WTC11 (cell line): ENCODE data around the gene VCP. TPM values are rescaled to one million over a fixed set of nuclear protein-coding genes. Genes with fewer than 3 reads are reported as not detected.

Experiments used
- ATF6 ChIP-seq: sonication (generic); formaldehyde crosslinking; IDR thresholded peaks from 2 replicates; pipeline ENCODE4 v1.8.1; 2023; ENCODE audit warnings: mild to moderate bottlenecking, missing genetic modification reagents
- CBFB ChIP-seq: sonication (generic); formaldehyde crosslinking; IDR thresholded peaks from 2 replicates; pipeline ENCODE4 v1.8.1; 2022; ENCODE audit warnings: mild to moderate bottlenecking, low read depth, missing genetic modification reagents
- CREB1 ChIP-seq: sonication (generic); formaldehyde crosslinking; IDR thresholded peaks from 2 replicates; pipeline ENCODE4 v1.8.0; 2023; ENCODE audit warnings: mild to moderate bottlenecking, missing genetic modification reagents
- E2F5 ChIP-seq: sonication (generic); formaldehyde crosslinking; IDR thresholded peaks from 2 replicates; pipeline ENCODE4 v1.8.1; 2022; ENCODE audit warnings: mild to moderate bottlenecking, moderate library complexity, missing genetic modification reagents
- ELF4 ChIP-seq: sonication (generic); formaldehyde crosslinking; IDR thresholded peaks from 2 replicates; pipeline ENCODE4 v1.8.1; 2022; ENCODE audit warnings: low read depth, mild to moderate bottlenecking, moderate library complexity, missing genetic modification reagents
- EMX1 ChIP-seq: fragments of 250-450 bp; sonication (Bioruptor Pico); IDR thresholded peaks from 2 replicates; pipeline ENCODE4 v1.8.0; 2021; ENCODE audit warnings: mild to moderate bottlenecking
- JUN ChIP-seq: sonication (generic); formaldehyde crosslinking; IDR thresholded peaks from 2 replicates; pipeline ENCODE4 v1.8.0; 2023; ENCODE audit warnings: mild to moderate bottlenecking, missing genetic modification reagents
- MAX ChIP-seq: sonication (generic); formaldehyde crosslinking; IDR thresholded peaks from 2 replicates; pipeline ENCODE4 v1.8.0; 2022; ENCODE audit warnings: mild to moderate bottlenecking, missing genetic modification reagents
- NFYB ChIP-seq: sonication (generic); formaldehyde crosslinking; conservative IDR thresholded peaks from 2 replicates; pipeline ENCODE4 v1.8.0; 2022; ENCODE audit warnings: low read depth, missing genetic modification reagents
- NR3C1 ChIP-seq: sonication (generic); formaldehyde crosslinking; conservative IDR thresholded peaks from 2 replicates; pipeline ENCODE4 v1.8.1; 2023; ENCODE audit warnings: low read depth, mild to moderate bottlenecking, missing genetic modification reagents
- TCF7 ChIP-seq: sonication (generic); formaldehyde crosslinking; IDR thresholded peaks from 2 replicates; pipeline ENCODE4 v1.8.0; 2022; ENCODE audit warnings: mild to moderate bottlenecking, low read depth, missing genetic modification reagents, moderate library complexity
- TEAD4 ChIP-seq: sonication (generic); formaldehyde crosslinking; IDR thresholded peaks from 2 replicates; pipeline ENCODE4 v1.8.0; 2022; ENCODE audit warnings: mild to moderate bottlenecking, missing genetic modification reagents
- TP53 ChIP-seq: sonication (generic); formaldehyde crosslinking; IDR thresholded peaks from 2 replicates; pipeline ENCODE4 v1.8.1; 2023; ENCODE audit warnings: mild to moderate bottlenecking, missing genetic modification reagents
- ZNF423 ChIP-seq: fragments of 250-450 bp; sonication (Bioruptor Pico); IDR thresholded peaks from 2 replicates; pipeline ENCODE4 v2.1.2; 2022; ENCODE audit warnings: mild to moderate bottlenecking, moderate library complexity
- total RNA-seq: library from RNA; stranded (reverse); gene quantifications from 3 replicates; pipeline ENCODE4 v1.2.3, GENCODE V29; 2021
- TF ChIP-seq, protein P1 (sequence below): sonication (generic); formaldehyde crosslinking; conservative IDR thresholded peaks from 2 replicates; pipeline ENCODE4 v1.8.1; 2023; ENCODE audit warnings: mild to moderate bottlenecking, low read depth, missing genetic modification reagents, moderate library complexity
- TF ChIP-seq, protein P2 (sequence below): sonication (generic); formaldehyde crosslinking; conservative IDR thresholded peaks from 2 replicates; pipeline ENCODE4 v1.8.1; 2022; ENCODE audit warnings: mild to moderate bottlenecking, missing genetic modification reagents
- TF ChIP-seq, protein P3 (sequence below): sonication (generic); formaldehyde crosslinking; IDR thresholded peaks from 2 replicates; pipeline ENCODE4 v1.8.0; 2022; ENCODE audit warnings: mild to moderate bottlenecking, missing genetic modification reagents
- TF ChIP-seq, protein P4 (sequence below): sonication (generic); formaldehyde crosslinking; IDR thresholded peaks from 2 replicates; pipeline ENCODE4 v1.8.1; 2023; ENCODE audit warnings: mild to moderate bottlenecking, missing genetic modification reagents, borderline replicate concordance
- TF ChIP-seq, protein P5 (sequence below): sonication (generic); formaldehyde crosslinking; IDR thresholded peaks from 2 replicates; pipeline ENCODE4 v1.8.1; 2022; ENCODE audit warnings: missing genetic modification reagents, borderline replicate concordance
- TF ChIP-seq, protein P6 (sequence below): sonication (generic); formaldehyde crosslinking; IDR thresholded peaks from 2 replicates; pipeline ENCODE4 v1.8.1; 2022; ENCODE audit warnings: mild to moderate bottlenecking, missing genetic modification reagents, moderate library complexity, borderline replicate concordance

Gene VCP
- total RNA-seq, 1 experiment from 2014 or later, result 386 TPM

DNA sequence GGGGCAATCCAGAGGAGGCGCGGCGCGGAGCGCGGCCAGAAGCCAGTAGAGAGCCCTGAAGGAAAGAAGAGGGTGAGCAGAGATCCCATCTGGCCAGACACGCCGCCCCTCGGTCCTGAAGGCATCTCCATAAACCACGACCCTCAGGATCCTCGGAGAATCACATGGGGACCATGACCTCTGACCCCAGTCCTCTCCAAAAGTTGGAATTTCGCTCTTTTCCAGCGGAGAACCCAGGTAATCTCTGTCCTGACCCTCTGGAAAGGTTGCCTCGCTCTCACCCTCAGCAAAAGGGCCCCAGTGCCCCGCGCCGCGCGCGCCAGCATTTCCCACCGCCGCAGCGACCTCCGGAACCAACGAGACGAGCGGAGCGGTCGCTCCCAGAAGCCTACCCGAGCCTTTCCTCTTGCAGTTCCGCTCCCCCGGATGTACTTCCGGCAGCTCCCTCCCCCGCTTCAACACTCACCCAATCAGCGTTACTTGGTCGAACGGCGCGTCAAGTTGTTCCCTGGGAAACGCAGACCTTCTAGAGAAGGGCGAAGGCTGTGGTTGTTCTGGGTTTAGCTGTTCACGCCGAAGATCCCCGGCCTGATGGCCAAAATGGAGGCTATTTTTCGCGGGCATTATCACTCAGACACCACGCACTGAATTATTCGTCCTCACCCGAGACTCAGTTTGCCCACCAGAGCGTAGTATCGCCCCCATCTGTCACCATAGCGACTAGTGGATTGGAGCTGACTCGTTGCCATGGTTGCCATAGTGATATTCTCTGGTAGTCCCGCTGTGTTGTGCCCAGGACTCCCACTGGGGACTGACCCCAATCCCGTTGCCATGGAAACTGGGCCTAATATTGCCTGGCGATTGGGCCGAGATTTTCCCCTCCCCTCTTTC, 30.6 kb upstream of the VCP start, which contains the start of gene STOML2 (continued):
- TF ChIP-seq NFYB (CRISPR knock-in tag) (peak; percentile 96), E2F5 (CRISPR knock-in tag) (0 out of 2 replicates have a peak, but pooled peaks have one; percentile 55), TP53 (no peak; the same call in 1 of the 2 replicates), ZNF423 (CRISPR knock-in tag) (no peak), NR3C1 (no peak), EMX1 (no peak), CBFB (CRISPR knock-in tag) (no peak), MAX (CRISPR knock-in tag) (peak; percentile 82), TEAD4 (CRISPR knock-in tag) (no peak), CREB1 (CRISPR knock-in tag) (no peak), TCF7 (CRISPR knock-in tag) (no peak), ELF4 (CRISPR knock-in tag) (no peak), JUN (CRISPR knock-in tag) (no peak), ATF6 (no peak)
- TF ChIP-seq, protein P1, sequence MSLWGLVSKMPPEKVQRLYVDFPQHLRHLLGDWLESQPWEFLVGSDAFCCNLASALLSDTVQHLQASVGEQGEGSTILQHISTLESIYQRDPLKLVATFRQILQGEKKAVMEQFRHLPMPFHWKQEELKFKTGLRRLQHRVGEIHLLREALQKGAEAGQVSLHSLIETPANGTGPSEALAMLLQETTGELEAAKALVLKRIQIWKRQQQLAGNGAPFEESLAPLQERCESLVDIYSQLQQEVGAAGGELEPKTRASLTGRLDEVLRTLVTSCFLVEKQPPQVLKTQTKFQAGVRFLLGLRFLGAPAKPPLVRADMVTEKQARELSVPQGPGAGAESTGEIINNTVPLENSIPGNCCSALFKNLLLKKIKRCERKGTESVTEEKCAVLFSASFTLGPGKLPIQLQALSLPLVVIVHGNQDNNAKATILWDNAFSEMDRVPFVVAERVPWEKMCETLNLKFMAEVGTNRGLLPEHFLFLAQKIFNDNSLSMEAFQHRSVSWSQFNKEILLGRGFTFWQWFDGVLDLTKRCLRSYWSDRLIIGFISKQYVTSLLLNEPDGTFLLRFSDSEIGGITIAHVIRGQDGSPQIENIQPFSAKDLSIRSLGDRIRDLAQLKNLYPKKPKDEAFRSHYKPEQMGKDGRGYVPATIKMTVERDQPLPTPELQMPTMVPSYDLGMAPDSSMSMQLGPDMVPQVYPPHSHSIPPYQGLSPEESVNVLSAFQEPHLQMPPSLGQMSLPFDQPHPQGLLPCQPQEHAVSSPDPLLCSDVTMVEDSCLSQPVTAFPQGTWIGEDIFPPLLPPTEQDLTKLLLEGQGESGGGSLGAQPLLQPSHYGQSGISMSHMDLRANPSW (CRISPR knock-in tag), result no peak
- TF ChIP-seq, protein P2, sequence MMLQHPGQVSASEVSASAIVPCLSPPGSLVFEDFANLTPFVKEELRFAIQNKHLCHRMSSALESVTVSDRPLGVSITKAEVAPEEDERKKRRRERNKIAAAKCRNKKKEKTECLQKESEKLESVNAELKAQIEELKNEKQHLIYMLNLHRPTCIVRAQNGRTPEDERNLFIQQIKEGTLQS (CRISPR knock-in tag), result no peak
- TF ChIP-seq, protein P3, sequence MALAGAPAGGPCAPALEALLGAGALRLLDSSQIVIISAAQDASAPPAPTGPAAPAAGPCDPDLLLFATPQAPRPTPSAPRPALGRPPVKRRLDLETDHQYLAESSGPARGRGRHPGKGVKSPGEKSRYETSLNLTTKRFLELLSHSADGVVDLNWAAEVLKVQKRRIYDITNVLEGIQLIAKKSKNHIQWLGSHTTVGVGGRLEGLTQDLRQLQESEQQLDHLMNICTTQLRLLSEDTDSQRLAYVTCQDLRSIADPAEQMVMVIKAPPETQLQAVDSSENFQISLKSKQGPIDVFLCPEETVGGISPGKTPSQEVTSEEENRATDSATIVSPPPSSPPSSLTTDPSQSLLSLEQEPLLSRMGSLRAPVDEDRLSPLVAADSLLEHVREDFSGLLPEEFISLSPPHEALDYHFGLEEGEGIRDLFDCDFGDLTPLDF (CRISPR knock-in tag), result no peak
- TF ChIP-seq, protein P4, sequence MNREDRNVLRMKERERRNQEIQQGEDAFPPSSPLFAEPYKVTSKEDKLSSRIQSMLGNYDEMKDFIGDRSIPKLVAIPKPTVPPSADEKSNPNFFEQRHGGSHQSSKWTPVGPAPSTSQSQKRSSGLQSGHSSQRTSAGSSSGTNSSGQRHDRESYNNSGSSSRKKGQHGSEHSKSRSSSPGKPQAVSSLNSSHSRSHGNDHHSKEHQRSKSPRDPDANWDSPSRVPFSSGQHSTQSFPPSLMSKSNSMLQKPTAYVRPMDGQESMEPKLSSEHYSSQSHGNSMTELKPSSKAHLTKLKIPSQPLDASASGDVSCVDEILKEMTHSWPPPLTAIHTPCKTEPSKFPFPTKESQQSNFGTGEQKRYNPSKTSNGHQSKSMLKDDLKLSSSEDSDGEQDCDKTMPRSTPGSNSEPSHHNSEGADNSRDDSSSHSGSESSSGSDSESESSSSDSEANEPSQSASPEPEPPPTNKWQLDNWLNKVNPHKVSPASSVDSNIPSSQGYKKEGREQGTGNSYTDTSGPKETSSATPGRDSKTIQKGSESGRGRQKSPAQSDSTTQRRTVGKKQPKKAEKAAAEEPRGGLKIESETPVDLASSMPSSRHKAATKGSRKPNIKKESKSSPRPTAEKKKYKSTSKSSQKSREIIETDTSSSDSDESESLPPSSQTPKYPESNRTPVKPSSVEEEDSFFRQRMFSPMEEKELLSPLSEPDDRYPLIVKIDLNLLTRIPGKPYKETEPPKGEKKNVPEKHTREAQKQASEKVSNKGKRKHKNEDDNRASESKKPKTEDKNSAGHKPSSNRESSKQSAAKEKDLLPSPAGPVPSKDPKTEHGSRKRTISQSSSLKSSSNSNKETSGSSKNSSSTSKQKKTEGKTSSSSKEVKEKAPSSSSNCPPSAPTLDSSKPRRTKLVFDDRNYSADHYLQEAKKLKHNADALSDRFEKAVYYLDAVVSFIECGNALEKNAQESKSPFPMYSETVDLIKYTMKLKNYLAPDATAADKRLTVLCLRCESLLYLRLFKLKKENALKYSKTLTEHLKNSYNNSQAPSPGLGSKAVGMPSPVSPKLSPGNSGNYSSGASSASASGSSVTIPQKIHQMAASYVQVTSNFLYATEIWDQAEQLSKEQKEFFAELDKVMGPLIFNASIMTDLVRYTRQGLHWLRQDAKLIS, result no peak
- TF ChIP-seq, protein P5, sequence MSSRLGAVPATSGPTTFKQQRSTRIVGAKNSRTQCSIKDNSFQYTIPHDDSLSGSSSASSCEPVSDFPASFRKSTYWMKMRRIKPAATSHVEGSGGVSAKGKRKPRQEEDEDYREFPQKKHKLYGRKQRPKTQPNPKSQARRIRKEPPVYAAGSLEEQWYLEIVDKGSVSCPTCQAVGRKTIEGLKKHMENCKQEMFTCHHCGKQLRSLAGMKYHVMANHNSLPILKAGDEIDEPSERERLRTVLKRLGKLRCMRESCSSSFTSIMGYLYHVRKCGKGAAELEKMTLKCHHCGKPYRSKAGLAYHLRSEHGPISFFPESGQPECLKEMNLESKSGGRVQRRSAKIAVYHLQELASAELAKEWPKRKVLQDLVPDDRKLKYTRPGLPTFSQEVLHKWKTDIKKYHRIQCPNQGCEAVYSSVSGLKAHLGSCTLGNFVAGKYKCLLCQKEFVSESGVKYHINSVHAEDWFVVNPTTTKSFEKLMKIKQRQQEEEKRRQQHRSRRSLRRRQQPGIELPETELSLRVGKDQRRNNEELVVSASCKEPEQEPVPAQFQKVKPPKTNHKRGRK (CRISPR knock-in tag), result no peak
- TF ChIP-seq, protein P6, sequence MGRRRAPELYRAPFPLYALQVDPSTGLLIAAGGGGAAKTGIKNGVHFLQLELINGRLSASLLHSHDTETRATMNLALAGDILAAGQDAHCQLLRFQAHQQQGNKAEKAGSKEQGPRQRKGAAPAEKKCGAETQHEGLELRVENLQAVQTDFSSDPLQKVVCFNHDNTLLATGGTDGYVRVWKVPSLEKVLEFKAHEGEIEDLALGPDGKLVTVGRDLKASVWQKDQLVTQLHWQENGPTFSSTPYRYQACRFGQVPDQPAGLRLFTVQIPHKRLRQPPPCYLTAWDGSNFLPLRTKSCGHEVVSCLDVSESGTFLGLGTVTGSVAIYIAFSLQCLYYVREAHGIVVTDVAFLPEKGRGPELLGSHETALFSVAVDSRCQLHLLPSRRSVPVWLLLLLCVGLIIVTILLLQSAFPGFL (CRISPR knock-in tag), result no peak
